ENCODE data around the gene PDE4D. TPM values are rescaled to one million over a fixed set of nuclear protein-coding genes. Genes with fewer than 3 reads are reported as not detected.

PDE4D gene
- total and polyA plus RNA-seq, 11 donors = 5.2 to 68.3 (median 42.1) TPM

- no peaks in the 10 kb centered on the region for H3K27me3 ChIP-seq
- H3K4me3 ChIP-seq = no peak overlapping the region
- WGBS, 4 donors = 84 to 88% (median 85%) methylated on average over 2 of the region's 2 CpGs
- intact Hi-C loops (cut with DNase I) = no loop called here
- H3K9me3 ChIP-seq = no peaks in the 10 kb centered on the region
- H3K27ac ChIP-seq = no peak overlapping the region
- ATAC-seq (no peak), DNase-seq (no peak)
- no peaks in the 10 kb centered on the region for H3K36me3 ChIP-seq
- TF ChIP-seq POLR2A (IDR thresholded peaks at IDR 0.05) (no peak), CTCF (IDR thresholded peaks at IDR 0.05) (no peak)
- no peaks in the 10 kb centered on the region for H3K4me1 ChIP-seq
Measured at GRCh38 chr5:59535561-59535960, 358.0 kb downstream of the PDE4D start.

- ATAC-seq (no peak), DNase-seq (no peak)
- H3K36me3 ChIP-seq = no peaks in the 10 kb centered on the region
- H3K27ac ChIP-seq = no peak overlapping the region
- intact Hi-C loops (cut with DNase I) = no loop called here
- no peak overlapping the region for H3K4me3 ChIP-seq
- no peaks in the 10 kb centered on the region for H3K4me1 ChIP-seq
- no peaks in the 10 kb centered on the region for H3K27me3 ChIP-seq
- H3K9me3 ChIP-seq = no peaks in the 10 kb centered on the region
- TF ChIP-seq CTCF (IDR thresholded peaks at IDR 0.05) (no peak), POLR2A (IDR thresholded peaks at IDR 0.05) (no peak)
Measured at GRCh38 chr5:59533730-59534108, 359.8 kb downstream of the PDE4D start.

- intact Hi-C loops (cut with DNase I) = no loop called here
- WGBS, 4 donors = 0 to 97% (median 94%) methylated on average over 1 of the region's 1 CpG
- Histone ChIP-seq H3K4me3 (no peak overlapping the region), H3K36me3 (no peaks in the 10 kb centered on the region), H3K27ac (no peak overlapping the region), H3K27me3 (no peaks in the 10 kb centered on the region), H3K9me3 (no peaks in the 10 kb centered on the region), H3K4me1 (no peaks in the 10 kb centered on the region)
- ATAC-seq = no peak
- no peak for TF ChIP-seq POLR2A (IDR thresholded peaks at IDR 0.05)
- no peak for TF ChIP-seq CTCF (IDR thresholded peaks at IDR 0.05)
- DNase-seq = no peak
Measured at GRCh38 chr5:59532979-59533729, 360.4 kb downstream of the PDE4D start.

GRCh38 chr5:59529239-59529638 is 364.3 kb downstream of the PDE4D start:
- TF ChIP-seq POLR2A (IDR thresholded peaks at IDR 0.05) (no peak), CTCF (IDR thresholded peaks at IDR 0.05) (no peak)
- no peaks in the 10 kb centered on the region for H3K36me3 ChIP-seq
- H3K4me3 ChIP-seq = no peak overlapping the region
- 96 to 100% (median 97%) methylated on average over 1 of the region's 1 CpG for WGBS, 4 donors
- no peak overlapping the region for H3K27ac ChIP-seq
- no peak for DNase-seq
- H3K4me1 ChIP-seq = no peaks in the 10 kb centered on the region
- ATAC-seq = no peak
- no peaks in the 10 kb centered on the region for H3K27me3 ChIP-seq
- no peaks in the 10 kb centered on the region for H3K9me3 ChIP-seq
- intact Hi-C loops (cut with DNase I) = no loop called here

Data from heart left ventricle (tissue), 16 donors.